ENCODE data around the gene MRPL43. TPM values are rescaled to one million over a fixed set of nuclear protein-coding genes. Genes with fewer than 3 reads are reported as not detected.

Gene MRPL43
- total and polyA plus RNA-seq, 12 donors: 43.8 to 123 (median 55.5) TPM

DNA sequence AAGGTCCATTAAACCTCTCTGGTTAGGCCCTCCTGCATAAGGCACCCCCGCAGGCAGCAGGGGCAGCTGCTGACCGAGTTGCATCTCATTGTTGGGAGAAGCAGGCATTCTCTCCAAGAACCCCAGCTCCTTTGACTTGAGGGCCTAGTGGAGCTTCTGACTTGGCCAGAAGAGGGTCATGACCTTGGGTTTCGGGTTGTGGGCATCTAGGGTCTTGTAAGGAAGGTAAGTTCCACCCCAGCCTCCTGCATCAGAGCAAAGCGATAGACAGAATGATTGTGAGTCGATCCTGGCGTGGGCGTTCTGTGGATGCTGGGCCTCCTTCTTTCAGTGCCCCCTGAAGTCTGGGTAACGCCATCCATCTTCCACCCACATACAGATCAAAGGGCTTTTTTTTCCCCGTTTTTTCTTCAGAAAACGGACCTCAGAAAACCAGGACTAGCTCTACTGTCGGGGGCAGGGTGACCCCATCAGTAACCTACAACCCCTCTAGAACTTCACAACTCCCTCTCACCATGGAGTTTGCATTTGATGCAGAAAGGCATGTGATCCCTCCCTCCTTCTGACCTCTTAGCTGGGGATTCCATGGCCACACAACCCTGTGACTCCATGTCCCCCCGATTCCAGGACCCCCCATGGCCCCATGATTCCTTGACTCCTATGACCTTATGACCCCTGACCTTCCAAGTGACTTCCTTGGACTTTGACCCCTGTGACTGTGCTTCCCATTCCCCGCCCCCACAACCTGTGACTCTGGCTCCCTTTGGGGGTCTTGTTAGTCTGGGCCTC is 15.0 kb downstream of the MRPL43 start:
- Histone ChIP-seq H3K27ac (no peak overlapping the region), H3K27me3 (peaks cover 0 to 7% (median 0%) of the 10 kb centered on the region in 7 donors), H3K36me3 (peaks cover 0 to 7% (median 0%) of the 10 kb centered on the region in 9 donors), H3K9me3 (no peaks in the 10 kb centered on the region), H3K4me3 (no peak overlapping the region), H3K4me1 (peaks cover 3 to 23% (median 15%) of the 10 kb centered on the region in 9 donors)
- intact Hi-C loops (cut with DNase I): no loop called here
- DNase-seq (no peak), ATAC-seq (no peak)
- TF ChIP-seq, protein P1, sequence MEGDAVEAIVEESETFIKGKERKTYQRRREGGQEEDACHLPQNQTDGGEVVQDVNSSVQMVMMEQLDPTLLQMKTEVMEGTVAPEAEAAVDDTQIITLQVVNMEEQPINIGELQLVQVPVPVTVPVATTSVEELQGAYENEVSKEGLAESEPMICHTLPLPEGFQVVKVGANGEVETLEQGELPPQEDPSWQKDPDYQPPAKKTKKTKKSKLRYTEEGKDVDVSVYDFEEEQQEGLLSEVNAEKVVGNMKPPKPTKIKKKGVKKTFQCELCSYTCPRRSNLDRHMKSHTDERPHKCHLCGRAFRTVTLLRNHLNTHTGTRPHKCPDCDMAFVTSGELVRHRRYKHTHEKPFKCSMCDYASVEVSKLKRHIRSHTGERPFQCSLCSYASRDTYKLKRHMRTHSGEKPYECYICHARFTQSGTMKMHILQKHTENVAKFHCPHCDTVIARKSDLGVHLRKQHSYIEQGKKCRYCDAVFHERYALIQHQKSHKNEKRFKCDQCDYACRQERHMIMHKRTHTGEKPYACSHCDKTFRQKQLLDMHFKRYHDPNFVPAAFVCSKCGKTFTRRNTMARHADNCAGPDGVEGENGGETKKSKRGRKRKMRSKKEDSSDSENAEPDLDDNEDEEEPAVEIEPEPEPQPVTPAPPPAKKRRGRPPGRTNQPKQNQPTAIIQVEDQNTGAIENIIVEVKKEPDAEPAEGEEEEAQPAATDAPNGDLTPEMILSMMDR (IDR thresholded peaks at IDR 0.05): no peak
- WGBS, 2 donors: 83 to 84% methylated on average over 13 of the region's 13 CpGs

DNA sequence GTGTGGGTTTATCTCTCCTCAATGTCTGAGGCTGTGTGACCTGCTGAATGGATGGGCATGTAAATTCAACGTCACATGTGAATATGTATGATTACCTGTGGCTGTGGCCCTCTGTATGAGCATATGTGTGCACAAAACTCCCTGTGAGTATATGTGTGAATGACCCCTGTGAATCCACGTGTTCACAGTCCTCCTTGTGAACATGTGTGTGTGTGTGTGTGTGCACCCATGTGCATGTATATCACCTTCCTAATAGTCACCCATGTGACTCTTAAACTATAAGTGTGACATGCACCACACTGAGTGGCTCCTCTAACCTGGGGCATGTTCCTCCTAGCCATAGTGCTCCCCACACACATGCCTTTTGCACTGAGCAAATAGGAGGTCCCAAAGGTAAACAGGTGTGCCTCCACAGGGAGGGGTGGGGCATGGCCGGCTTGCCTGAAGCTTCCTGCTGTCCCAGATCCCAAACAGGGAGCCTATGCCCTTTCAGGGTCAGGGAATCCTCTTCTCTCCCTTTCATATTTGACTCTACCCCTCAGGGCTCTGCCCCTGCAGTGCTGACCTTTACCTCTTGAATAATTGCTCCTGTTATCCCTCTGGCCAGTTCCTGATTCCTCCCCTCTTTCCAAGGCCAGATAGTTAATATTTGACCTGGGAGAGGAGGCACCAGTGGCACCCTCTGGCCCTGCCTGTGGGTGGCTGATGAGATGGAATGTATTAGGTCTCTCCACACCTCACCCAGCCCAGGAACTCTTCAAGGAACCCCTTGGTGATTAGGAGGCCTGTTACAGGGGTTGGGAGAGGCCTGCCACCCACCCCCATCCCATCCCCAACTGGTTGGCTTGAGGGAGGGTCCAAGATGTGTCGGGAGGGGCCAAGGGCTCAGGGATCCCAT is 16.1 kb downstream of the MRPL43 start:
- intact Hi-C loops (cut with DNase I): no loop called here
- TF ChIP-seq, protein P1 (IDR thresholded peaks at IDR 0.05): no peak
- Histone ChIP-seq H3K27ac (no peak overlapping the region), H3K27me3 (peaks cover 0 to 7% (median 0%) of the 10 kb centered on the region in 7 donors), H3K9me3 (no peaks in the 10 kb centered on the region), H3K4me3 (no peak overlapping the region), H3K4me1 (peaks cover 3 to 23% (median 15%) of the 10 kb centered on the region in 9 donors), H3K36me3 (peaks cover 0 to 8% (median 0%) of the 10 kb centered on the region in 9 donors)
- WGBS, 2 donors: 75 to 82% methylated on average over 4 of the region's 4 CpGs
- DNase-seq (no peak), ATAC-seq (no peak)

DNA sequence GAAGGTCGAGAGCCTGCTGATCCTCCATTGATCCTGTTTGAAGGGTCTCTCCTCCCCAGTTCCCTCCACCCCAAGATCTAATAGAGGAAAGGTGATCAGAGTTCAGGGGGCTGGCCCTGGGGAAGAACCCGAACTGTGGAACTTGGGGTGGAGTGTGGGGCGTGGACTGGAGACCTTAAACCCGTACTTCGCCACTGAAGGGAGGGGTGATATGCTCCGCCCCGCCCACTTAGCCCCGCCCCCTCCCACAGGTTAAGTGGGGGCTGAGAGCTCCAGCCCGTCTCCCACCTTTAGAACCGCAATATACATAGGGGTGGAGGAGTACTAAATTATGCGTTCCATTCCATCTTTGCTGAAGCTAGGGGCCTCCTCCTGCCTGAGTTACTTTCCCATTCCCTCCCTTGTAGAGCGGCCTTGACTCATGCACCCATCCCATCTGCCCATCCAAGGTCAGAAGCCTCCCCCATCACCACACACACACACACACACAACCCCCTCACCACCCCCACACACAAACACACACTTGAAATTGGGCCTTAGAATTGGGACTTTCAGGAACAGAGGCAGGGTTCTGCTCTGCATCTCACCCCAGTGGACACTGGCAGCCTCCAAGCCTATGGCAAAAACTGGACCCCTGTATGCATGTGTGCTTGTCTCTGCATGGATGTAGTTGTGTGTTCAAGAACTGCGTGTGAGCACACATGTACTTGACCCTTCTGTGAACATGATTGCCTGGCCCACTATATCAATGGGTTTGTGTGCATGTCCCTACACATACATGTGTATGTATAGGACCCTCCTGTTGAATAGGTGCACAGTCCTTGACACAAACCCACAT is 17.0 kb downstream of the MRPL43 start:
- Histone ChIP-seq H3K4me1 (peaks cover 3 to 23% (median 15%) of the 10 kb centered on the region in 9 donors), H3K27ac (no peak overlapping the region), H3K9me3 (no peaks in the 10 kb centered on the region), H3K36me3 (peaks cover 0 to 16% (median 0%) of the 10 kb centered on the region in 9 donors), H3K27me3 (peaks cover 0 to 7% (median 0%) of the 10 kb centered on the region in 7 donors), H3K4me3 (peak overlapping the region in 9 of 10 donors; percentile 27 to 67 (median 59))
- TF ChIP-seq, protein P1 (IDR thresholded peaks at IDR 0.05): no peak
- DNase-seq (no peak), ATAC-seq (peak in 4 of 8 donors; percentile 3 to 15 (median 10))
- 56 to 57% methylated on average over 13 of the region's 13 CpGs for WGBS, 2 donors
- intact Hi-C loops (cut with DNase I): no loop called here

Measured in heart right ventricle (tissue), 16 donors.